Islet of Langerhans (tissue), 1 donor: ENCODE measurements around the gene PDE4B.
A peak's percentile ranks its signal among the peaks of the same experiment; 100 is the strongest.
"Not testable (repeated sequence)": the region's sequence is repeated elsewhere in the genome, so short reads cannot be mapped to it uniquely, and the experiment has no call there.

Experiments used
- FAIRE-seq: peaks from one replicate; lab custom pipeline; 2011; peaks lifted over from hg19 to GRCh38; lab: Jason Lieb, UNC

Gene PDE4B

DNA sequence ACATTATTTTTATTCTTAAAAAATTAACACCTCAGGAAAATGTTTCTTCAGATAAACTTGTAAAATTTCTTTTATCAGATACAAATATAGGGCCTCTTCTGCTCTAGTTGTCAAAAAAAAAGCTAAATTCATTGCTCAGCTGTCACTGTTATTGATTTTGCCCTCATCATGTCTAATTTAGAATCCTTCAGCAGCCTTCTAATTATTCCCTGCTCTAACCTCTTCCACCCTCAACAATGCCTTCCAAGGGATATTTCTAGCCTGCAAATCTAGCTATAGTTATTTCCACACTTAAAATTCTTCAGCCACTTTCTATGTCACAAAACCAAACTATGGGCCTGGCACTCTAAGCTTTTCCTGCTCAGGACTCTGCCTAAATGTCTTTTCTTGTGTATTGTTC is 25.2 kb downstream of the PDE4B start:
- FAIRE-seq = no peak

DNA sequence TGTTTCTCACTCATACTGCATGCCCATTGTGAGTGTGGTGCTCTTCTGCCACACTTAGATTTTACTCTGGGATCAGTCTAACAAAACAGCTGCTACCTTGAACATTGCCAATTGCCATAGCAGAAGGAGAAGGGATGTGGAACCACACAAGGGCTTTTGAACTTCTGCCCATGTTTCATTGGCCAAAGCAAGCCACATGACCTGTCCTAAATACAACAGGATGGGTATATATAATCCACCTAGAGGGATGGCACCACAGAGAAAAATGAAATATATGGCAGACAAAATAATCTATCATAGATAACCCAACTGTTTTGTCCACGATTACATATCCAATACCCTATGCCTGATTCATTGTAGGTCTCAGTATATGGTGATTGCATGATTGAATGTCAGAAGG is 26.3 kb downstream of the PDE4B start:
- FAIRE-seq = no peak

DNA sequence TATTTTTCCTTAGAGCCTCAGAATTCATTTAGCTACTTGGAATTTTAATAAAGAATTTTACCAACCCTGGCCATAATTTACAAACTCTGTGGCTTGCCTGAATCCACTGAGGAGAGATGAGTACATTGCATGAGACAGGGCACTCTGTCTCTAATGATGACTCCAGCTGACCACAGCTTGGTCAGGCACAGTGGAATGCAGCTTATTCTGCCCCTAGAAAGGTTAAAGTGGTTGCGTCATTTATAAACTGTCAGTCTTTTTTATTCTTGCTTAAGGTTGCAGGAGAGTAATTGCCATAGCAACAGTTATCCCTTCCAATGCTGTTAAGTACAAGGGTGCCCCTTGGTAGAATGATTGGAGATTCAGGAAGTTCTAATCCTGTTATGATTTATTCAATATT is 28.3 kb downstream of the PDE4B start:
- no peak for FAIRE-seq

GRCh38 chr1:65821386-65821785 is 28.7 kb downstream of the PDE4B start:
- no peak for FAIRE-seq

GRCh38 chr1:65824103-65824502 is 31.4 kb downstream of the PDE4B start:
- peak; percentile 51 for FAIRE-seq

- no peak for FAIRE-seq
Observed at GRCh38 chr1:65825741-65826140, 33.0 kb downstream of the PDE4B start.

DNA sequence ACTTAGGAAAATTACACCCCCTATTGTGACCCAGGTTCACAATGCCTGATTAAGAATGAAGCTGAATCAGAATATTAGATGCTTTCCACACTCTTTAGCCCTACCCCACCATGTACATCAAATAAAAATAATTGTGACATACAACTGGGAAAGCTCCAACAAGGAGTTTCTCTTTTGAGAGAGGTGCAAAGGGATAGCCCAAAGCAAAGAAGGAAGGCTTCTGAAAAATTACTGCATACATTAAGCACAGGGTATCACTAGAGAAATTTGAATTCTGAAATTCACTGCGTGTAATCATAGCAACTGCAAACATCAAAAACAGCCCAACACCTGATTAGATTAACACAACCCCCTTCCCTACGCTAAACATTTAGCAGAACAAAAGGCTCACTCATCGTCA is 34.1 kb downstream of the PDE4B start:
- FAIRE-seq = no peak

DNA sequence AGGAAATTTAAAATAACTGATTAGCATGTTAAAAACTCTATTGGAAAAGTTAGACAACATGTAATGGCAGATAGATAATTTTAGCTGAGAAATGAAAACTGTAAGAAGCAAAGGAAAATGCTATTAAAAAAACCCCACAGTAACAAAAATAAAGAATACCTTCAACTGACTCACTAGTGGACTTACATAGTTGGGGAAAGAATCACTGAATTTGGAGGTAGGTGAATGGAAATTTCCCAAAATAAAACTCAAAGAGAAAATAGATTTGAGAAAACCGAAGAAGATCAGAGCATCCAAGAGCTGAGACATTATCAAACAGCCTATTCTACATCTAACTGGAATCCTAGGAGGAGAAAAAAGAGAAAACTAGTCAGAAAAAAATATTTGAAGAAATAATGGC is 34.7 kb downstream of the PDE4B start:
- no peak for FAIRE-seq

DNA sequence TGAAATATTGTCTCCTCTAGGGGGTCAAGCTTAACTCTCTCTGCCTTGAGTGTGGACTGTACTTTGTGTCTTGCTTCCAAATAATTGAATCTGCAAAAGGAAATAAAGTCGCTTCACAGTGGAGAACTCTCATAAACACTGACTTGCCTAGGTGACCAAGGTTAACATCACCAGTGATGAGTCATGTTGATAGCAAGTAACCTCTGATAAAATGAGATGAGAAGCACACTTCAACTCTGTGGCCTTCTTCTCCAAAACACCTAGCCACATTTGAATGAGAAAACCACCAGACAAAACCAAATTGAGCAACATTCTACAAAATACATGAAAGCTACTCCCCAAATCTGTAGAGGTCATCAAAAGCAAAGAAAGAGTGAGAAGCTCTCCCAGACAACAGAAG is 37.6 kb downstream of the PDE4B start:
- FAIRE-seq = no peak

DNA sequence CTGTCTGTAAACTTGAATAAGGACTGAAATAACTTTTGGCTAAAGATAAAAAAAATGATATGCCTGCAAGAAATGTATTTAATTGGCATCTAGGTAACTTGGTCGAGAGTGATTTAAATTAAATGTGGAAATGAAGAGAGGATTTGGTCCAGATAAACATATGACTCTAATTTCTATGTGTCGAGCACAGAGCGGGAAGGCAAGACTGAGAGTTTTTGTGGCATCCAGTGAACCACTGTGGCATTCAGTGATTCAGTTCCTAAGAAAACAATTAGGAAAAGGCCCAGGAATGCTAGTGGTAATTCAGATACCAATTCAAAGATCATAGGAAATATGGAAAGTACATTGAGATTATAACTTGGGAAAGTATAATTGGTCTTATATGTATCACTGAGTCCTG is 39.6 kb downstream of the PDE4B start:
- no peak for FAIRE-seq

DNA sequence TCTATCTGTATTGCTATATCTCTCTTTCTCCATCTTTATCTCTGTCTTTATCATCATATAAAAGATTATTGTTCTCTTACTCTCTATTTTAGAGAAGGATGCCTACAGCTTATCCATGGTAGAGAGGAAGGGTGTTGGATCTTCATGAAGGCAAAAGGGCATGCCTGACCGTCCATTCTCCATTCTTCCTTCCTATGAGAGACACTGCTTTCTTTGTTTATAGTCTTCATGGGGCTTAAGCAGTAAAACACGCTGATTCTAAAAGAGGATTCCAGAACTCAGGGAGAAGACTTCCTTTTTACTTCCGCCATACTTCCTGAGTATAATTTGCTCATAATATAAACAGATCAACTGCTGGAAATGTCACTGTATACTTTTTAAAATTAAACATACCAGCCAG is 44.0 kb downstream of the PDE4B start:
- no peak for FAIRE-seq

DNA sequence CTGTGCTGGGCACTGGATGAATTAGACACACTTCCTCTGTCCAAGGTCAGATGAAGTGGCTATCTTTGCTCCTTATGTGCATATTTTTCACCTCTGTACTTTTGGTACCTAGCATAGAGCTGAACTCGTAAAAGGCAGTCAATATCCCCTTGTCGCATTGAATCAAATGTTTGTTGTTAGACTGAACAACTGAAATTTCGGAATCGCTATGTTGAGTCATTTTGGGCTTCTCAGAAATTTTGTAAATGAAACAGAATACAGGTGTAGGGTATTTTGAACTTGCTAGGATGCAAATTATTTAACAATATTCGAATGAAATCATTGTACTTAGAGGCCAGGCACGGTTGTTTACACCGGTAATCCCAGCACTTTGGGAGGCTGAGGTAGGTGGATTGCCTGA is 48.0 kb downstream of the PDE4B start:
- no peak for FAIRE-seq

DNA sequence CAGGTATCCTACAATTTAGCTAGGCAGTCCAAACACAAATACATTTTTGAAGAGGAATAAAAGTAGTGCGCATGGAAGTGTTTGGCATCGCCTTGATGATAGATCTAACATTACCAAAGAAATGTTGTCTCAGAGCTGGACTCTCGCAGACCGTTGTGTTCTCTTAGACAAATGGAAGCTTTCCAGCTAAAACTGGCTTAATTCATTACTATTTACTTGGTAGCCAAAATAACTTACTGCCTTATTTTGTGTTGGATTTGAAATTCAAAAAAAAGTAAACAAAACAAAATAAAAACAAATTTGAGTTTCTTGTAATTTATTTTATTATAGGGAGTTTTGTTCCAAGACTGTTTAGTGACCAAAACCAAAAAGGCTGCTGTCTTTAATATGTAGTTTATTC is 51.6 kb downstream of the PDE4B start:
- FAIRE-seq = no peak

GRCh38 chr1:65844821-65845534 is 52.3 kb downstream of the PDE4B start:
- FAIRE-seq = no peak

DNA sequence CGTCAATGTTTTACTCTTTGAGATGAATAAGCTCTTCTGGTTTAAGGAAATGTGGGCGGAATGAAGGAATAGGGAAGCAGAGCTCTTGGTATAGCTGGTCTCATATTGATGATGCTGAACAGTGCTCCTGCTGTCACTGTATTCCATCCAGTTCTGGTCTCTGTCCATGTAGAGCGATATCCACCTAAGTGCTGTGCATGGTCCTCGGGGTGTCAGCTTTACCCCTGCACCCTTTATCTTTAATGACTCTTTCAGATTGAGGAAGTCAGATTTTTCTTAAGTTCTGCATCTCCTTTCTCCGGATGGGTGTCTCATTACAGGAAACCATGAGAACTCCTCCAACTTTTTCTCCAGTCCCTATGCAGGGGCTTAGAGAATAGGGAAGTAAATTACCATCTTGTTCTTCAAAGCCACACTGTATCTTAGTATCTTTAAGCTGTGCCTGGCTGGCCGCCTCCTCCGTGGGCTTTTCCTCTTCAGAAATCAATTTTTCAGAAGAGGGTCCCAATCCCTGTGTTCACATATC is 52.9 kb downstream of the PDE4B start:
- FAIRE-seq = no peak

GRCh38 chr1:65846866-65847265 is 54.2 kb downstream of the PDE4B start:
- FAIRE-seq = no peak

GRCh38 chr1:65850281-65850680 is 57.6 kb downstream of the PDE4B start:
- FAIRE-seq = no peak

GRCh38 chr1:65856591-65856990 is 63.9 kb downstream of the PDE4B start:
- not testable (repeated sequence) for FAIRE-seq

- no peak for FAIRE-seq
Observed at GRCh38 chr1:65866439-65866838, 73.7 kb downstream of the PDE4B start.

DNA sequence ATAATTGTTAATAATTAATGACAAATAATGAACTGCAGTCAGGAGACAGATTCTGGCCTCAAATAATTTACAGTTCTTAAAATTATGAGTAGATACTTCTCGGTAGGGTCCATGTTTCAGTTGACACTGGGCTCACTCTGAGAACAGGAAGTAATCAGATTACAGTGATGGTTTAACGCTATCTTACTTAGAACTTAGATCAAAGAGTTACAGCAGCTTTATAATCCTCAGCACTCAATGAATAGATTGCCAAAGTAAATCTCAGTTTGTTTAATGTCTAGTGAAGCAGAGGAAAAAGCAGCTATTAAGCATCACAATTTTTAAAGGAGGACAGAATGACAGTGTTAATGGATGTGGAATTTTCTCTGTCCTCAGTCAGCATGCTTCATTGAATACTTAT is 79.6 kb downstream of the PDE4B start:
- FAIRE-seq = no peak

- not testable (repeated sequence) for FAIRE-seq
Observed at GRCh38 chr1:65878342-65878741, 85.6 kb downstream of the PDE4B start.

DNA sequence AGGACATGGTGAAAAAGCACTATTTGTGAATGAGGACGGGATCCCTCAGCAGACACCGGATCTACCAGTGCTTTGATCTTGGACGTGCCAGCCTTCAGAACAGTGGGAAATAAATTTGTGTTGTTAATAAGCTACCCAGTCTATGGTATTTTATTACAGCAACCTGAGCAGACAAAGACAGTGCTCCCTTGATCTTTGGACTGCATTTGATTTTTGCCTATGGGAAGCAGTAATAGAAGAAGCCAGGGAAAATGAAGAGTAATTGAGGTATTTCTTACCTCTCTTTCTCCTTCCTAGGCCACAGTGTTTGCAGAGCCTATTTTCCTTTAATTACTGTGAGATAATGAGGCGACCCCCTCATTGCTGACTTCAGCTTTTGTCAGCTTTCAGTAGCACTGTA is 87.9 kb downstream of the PDE4B start:
- no peak for FAIRE-seq

DNA sequence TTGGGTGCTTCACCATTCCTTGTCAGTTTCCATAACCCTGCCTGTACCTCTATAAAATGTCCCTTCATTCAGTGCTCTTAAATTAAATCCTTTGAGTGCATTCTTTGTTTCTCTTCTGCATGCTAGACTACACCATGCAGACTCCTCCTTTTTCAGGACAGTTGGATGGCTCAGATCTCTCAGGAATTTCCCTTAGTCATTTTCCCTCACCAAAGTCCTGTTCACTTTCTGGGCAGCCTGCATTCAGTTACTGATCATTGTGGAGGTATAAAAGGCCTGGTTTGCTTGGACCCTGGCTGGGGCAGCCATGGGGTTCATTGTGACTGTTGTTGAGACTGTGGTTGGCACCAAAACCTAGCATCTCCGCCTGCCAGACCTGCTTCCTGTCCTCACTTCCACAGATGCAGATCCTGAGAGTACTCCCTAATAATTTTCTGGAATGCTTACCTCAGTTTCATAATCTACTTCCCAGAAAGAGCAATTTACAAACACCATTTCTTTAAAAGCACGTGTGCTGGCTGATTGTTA is 88.4 kb downstream of the PDE4B start:
- FAIRE-seq = no peak

DNA sequence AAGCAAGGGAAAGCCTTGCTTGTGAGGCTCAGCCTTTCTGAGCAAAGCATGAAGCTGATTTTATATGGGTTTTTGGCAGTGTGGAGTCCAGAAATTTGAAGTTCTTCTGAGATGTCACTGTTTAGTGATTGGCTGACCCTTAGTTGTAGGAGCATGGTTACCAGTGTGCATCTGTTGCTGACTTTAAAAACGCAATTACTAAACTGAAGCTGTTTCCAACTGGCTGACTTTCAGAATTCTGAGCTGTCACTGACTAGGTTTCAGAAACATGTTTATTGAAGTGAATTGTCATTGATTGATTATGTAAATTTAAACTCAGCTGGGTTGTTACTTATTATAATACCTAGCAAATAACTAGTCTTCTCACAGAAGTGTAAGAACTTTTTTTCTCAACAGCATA is 89.4 kb downstream of the PDE4B start:
- FAIRE-seq = no peak
